OCI-LY1 (cell line): Measurements from ENCODE around the gene C8B.

Experiments
- CTCF ChIP-seq: fragments of 200-600 bp; sonication (generic), shearing (Covaris generic); IDR thresholded peaks from 2 replicates; pipeline ENCODE4 v1.5.1; 2017; ENCODE audit warnings: mild to moderate bottlenecking, antibody characterized with exemption, low read length, moderate library complexity, mixed read lengths
- EZH2 ChIP-seq: fragments of 200-600 bp; sonication (generic), shearing (Covaris generic); IDR thresholded peaks from 2 replicates; pipeline ENCODE4 v1.8.0; 2017; ENCODE audit warnings: borderline replicate concordance, mixed run types, mild to moderate bottlenecking, antibody characterized with exemption, low read length, moderate library complexity, mixed read lengths

GRCh38 chr1:56894014-56894413, 71.8 kb downstream of the C8B start:
- TF ChIP-seq CTCF (no peak), EZH2 (no peak)
